ENCODE results near the gene EIF4E3. TPM values are rescaled to one million over a fixed set of nuclear protein-coding genes. Genes with fewer than 3 reads are reported as not detected.

The EIF4E3 gene
- total and polyA plus RNA-seq, 5 donors, result 25.0 to 42.5 (median 40.9) TPM

GRCh38 chr3:71625676-71626075 is 99.5 kb downstream of the EIF4E3 start:
- intact Hi-C loops (cut with DNase I), result no loop called here
- Histone ChIP-seq H3K4me3 (ENCODE audit: low read length) (no peak overlapping the region), H3K27me3 (ENCODE audit: control insufficient read depth, insufficient read depth) (no peaks in the 10 kb centered on the region), H3K9me3 (ENCODE audit: control insufficient read depth, low read length) (no peaks in the 10 kb centered on the region), H3K4me1 (ENCODE audit: control insufficient read depth, insufficient read depth, low read length) (no peaks in the 10 kb centered on the region), H3K27ac (ENCODE audit: low read length) (no peak overlapping the region)
- no peak for ATAC-seq
- no peak for DNase-seq

Other genes starting within 250 kb of the EIF4E3 start
- 10 to 100 TPM; 57.4 to 63.4 (median 58.6) TPM for gene FOXP1, start 141.7 kb downstream of the EIF4E3 start, total RNA-seq
- gene FOXP1, start 141.7 kb downstream of the EIF4E3 start, polyA plus RNA-seq, result 13.6 TPM
- 1 to 10 TPM in 3 of 4 donors, under 1 TPM in 1; 0.97 to 5.4 (median 2.9) TPM for gene GPR27, start 28.5 kb upstream of the EIF4E3 start, total RNA-seq
- gene GPR27, start 28.5 kb upstream of the EIF4E3 start, polyA plus RNA-seq, result 1.2 TPM
- gene PROK2, start 59.7 kb upstream of the EIF4E3 start, total RNA-seq, result under 1 TPM in 2 of 4 donors, not detected in 2; 0.15 to 0.31 TPM
- 0.11 TPM for gene PROK2, start 59.7 kb upstream of the EIF4E3 start, polyA plus RNA-seq